Heart left ventricle (tissue), 13 donors: Measurements from ENCODE around the gene PRR14.

Experiments used
- POLR2A ChIP-seq, 2 donors: fragments of 450-650 bp; IDR thresholded peaks; one replicate each; pipeline ENCODE4 v1.6.1; 2017; ENCODE audit warnings: antibody characterized with exemption in 2 of 2, mild to moderate bottlenecking in 2 of 2, moderate library complexity in 2 of 2
- TF ChIP-seq, protein P1 (sequence below), 12 donors: fragments of 200-600 bp; sonication (generic) in 4 of 12; IDR thresholded peaks; one replicate each; pipeline versions ENCODE4 v1.5.0 to v1.8.0; 2018 to 2022; ENCODE audit warnings: antibody characterized with exemption in 12 of 12, mild to moderate bottlenecking in 5 of 12
- donor health status: ischemic (EF 13 %, LVEDD 7.1; RV severe dilation, severe dysfunction).
- donor health status: DM: no; HTN: yes; CAD: no.
- donor health status: DM: no; HTN: no; CAD: no.
- donor health status: ischemic (EF 25% LVEDD 6.9; RV normal size, moderate dysfunction).
- donor health status: ischemic (EF 25% LVEDD 5.7; RV mildly dilated, moderate dysfunction).
- donor health status: ischemic (EF 35%, LVEDD 5.7; RV mildly dilated, moderate dysfunction).
- donor health status: nonischemic (EF 11% LVEDD 7.7; RV severe dilation, severe dysfunction).
- donor health status: DM: yes; HTN: yes; CAD: no.
- donor health status: PGD.
- donor health status: ischemic (EF 29% LVEDD 5.4; RV normal size, mild dysfunction).
- donor health status: nonischemic (EF 23%, LVEDD 6.1; RV moderate dilation, normal function).

DNA sequence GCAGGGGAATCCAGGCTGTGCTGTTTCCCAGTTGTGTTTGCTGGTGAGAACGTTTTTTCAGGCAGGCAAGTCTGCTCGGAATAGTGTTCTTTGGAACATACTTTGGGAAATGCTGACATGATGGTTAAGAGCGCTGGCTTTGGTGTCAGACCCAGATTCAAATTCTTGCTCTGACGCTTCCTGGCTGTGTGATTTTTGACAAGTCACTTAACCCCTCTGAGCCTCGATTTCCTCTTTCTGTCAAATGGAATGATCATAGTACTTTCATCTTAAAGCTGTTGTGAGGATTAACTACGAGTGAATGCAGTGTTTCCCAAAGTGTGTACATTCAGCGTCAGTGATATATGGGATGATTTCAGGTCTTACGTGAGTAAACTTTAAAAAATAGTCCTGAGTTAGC, 12.3 kb downstream of the PRR14 start:
- TF ChIP-seq, protein P1, sequence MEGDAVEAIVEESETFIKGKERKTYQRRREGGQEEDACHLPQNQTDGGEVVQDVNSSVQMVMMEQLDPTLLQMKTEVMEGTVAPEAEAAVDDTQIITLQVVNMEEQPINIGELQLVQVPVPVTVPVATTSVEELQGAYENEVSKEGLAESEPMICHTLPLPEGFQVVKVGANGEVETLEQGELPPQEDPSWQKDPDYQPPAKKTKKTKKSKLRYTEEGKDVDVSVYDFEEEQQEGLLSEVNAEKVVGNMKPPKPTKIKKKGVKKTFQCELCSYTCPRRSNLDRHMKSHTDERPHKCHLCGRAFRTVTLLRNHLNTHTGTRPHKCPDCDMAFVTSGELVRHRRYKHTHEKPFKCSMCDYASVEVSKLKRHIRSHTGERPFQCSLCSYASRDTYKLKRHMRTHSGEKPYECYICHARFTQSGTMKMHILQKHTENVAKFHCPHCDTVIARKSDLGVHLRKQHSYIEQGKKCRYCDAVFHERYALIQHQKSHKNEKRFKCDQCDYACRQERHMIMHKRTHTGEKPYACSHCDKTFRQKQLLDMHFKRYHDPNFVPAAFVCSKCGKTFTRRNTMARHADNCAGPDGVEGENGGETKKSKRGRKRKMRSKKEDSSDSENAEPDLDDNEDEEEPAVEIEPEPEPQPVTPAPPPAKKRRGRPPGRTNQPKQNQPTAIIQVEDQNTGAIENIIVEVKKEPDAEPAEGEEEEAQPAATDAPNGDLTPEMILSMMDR (IDR thresholded peaks at IDR 0.05) = no peak
- no peak for TF ChIP-seq POLR2A (IDR thresholded peaks at IDR 0.05)
